Liver (tissue), 3 donors: Measurements from ENCODE around the gene FIG4.

Source experiments
- EGR1 ChIP-seq, 2 donors: IDR thresholded peaks; 2 replicates each; pipeline ENCODE4 v1.6.1; 2016 to 2018; ENCODE audit warnings: antibody characterized with exemption in 2 of 2, low read depth in 2 of 2
- FOXA1 ChIP-seq: IDR thresholded peaks from 2 replicates; pipeline ENCODE4 v1.6.1; 2016; ENCODE audit warnings: antibody characterized with exemption
- FOXA2 ChIP-seq: IDR thresholded peaks from 2 replicates; pipeline ENCODE4 v1.6.1; 2016; ENCODE audit warnings: antibody characterized with exemption
- GABPA ChIP-seq, 2 donors: IDR thresholded peaks in 1 of 2; conservative IDR thresholded peaks in 1 of 2; 2 replicates each; pipeline ENCODE4 v1.6.1; 2016; ENCODE audit warnings: antibody characterized with exemption in 2 of 2, mild to moderate bottlenecking in 1 of 2, moderate library complexity in 1 of 2
- NR2F2 ChIP-seq: IDR thresholded peaks from 2 replicates; pipeline ENCODE4 v1.6.1; 2016; ENCODE audit warnings: antibody characterized with exemption
- RAD21 ChIP-seq, 2 donors: IDR thresholded peaks; 2 replicates each; pipeline ENCODE4 v1.6.1; 2016; ENCODE audit warnings: antibody characterized with exemption in 2 of 2, mild to moderate bottlenecking in 2 of 2
- RXRA ChIP-seq, 2 donors: IDR thresholded peaks; 2 replicates each; pipeline ENCODE4 v1.6.1; 2017 to 2018; ENCODE audit warnings: antibody characterized with exemption in 2 of 2, mild to moderate bottlenecking in 1 of 2
- SP1 ChIP-seq: IDR thresholded peaks from 2 replicates; pipeline ENCODE4 v1.6.1; 2018; ENCODE audit warnings: antibody characterized with exemption, mild to moderate bottlenecking
- TAF1 ChIP-seq: conservative IDR thresholded peaks from 2 replicates; pipeline ENCODE4 v1.6.1; 2016; ENCODE audit warnings: antibody characterized with exemption, mild to moderate bottlenecking
- YY1 ChIP-seq: IDR thresholded peaks from 2 replicates; pipeline ENCODE4 v1.6.1; 2016; ENCODE audit warnings: antibody characterized with exemption, mild to moderate bottlenecking
- TF ChIP-seq, protein P1 (sequence below): IDR thresholded peaks from 2 replicates; pipeline ENCODE4 v1.6.1; 2016; ENCODE audit warnings: antibody characterized with exemption
- TF ChIP-seq, protein P2 (sequence below): IDR thresholded peaks from 2 replicates; pipeline ENCODE4 v1.6.1; 2016; ENCODE audit warnings: antibody characterized with exemption, mild to moderate bottlenecking
- TF ChIP-seq, protein P3 (sequence below): IDR thresholded peaks from 2 replicates; pipeline ENCODE4 v1.6.1; 2016; ENCODE audit warnings: antibody characterized with exemption
- TF ChIP-seq, protein P4 (sequence below): fragments of 150-350 bp; IDR thresholded peaks from 2 replicates; pipeline ENCODE4 v1.5.1; 2017; ENCODE audit warnings: improper control_type of control experiment, low read depth, low read length; ENCODE audit not compliant: missing input control
- donor health status: healthy.
- donor health status: healthy.

DNA sequence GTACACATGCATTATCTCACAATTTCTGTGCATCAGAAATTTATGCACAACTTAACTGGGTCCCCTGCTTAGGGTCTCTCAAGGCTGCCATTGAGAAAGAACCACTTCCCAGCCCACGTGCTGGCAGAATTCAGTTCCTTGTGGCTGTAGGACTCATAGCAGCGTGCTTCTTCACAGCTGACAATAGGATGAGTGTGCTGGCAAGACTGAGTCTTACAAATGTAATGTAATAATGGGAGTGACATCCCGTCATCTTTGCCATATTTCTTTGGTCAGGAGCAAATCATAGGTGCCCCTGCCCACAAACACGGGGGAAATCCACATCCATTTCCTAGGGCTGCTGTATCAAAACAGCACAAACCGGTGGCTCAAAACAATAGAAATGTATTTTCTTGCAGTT lies 77.4 kb downstream of the FIG4 start:
- TF ChIP-seq, protein P1, sequence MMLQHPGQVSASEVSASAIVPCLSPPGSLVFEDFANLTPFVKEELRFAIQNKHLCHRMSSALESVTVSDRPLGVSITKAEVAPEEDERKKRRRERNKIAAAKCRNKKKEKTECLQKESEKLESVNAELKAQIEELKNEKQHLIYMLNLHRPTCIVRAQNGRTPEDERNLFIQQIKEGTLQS: no peak
- TF ChIP-seq, protein P2, sequence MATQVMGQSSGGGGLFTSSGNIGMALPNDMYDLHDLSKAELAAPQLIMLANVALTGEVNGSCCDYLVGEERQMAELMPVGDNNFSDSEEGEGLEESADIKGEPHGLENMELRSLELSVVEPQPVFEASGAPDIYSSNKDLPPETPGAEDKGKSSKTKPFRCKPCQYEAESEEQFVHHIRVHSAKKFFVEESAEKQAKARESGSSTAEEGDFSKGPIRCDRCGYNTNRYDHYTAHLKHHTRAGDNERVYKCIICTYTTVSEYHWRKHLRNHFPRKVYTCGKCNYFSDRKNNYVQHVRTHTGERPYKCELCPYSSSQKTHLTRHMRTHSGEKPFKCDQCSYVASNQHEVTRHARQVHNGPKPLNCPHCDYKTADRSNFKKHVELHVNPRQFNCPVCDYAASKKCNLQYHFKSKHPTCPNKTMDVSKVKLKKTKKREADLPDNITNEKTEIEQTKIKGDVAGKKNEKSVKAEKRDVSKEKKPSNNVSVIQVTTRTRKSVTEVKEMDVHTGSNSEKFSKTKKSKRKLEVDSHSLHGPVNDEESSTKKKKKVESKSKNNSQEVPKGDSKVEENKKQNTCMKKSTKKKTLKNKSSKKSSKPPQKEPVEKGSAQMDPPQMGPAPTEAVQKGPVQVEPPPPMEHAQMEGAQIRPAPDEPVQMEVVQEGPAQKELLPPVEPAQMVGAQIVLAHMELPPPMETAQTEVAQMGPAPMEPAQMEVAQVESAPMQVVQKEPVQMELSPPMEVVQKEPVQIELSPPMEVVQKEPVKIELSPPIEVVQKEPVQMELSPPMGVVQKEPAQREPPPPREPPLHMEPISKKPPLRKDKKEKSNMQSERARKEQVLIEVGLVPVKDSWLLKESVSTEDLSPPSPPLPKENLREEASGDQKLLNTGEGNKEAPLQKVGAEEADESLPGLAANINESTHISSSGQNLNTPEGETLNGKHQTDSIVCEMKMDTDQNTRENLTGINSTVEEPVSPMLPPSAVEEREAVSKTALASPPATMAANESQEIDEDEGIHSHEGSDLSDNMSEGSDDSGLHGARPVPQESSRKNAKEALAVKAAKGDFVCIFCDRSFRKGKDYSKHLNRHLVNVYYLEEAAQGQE: no peak
- TF ChIP-seq, protein P3, sequence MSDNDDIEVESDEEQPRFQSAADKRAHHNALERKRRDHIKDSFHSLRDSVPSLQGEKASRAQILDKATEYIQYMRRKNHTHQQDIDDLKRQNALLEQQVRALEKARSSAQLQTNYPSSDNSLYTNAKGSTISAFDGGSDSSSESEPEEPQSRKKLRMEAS: no peak
- TF ChIP-seq, protein P4, sequence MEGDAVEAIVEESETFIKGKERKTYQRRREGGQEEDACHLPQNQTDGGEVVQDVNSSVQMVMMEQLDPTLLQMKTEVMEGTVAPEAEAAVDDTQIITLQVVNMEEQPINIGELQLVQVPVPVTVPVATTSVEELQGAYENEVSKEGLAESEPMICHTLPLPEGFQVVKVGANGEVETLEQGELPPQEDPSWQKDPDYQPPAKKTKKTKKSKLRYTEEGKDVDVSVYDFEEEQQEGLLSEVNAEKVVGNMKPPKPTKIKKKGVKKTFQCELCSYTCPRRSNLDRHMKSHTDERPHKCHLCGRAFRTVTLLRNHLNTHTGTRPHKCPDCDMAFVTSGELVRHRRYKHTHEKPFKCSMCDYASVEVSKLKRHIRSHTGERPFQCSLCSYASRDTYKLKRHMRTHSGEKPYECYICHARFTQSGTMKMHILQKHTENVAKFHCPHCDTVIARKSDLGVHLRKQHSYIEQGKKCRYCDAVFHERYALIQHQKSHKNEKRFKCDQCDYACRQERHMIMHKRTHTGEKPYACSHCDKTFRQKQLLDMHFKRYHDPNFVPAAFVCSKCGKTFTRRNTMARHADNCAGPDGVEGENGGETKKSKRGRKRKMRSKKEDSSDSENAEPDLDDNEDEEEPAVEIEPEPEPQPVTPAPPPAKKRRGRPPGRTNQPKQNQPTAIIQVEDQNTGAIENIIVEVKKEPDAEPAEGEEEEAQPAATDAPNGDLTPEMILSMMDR: no peak
- no peak for TF ChIP-seq FOXA1
- TF ChIP-seq NR2F2: no peak
- TF ChIP-seq GABPA (IDR thresholded peaks at IDR 0.05 in 1 of 2, conservative IDR thresholded peaks at IDR 0.05 in 1 of 2): no peak
- no peak for TF ChIP-seq SP1
- TF ChIP-seq YY1: no peak
- no peak for TF ChIP-seq TAF1
- TF ChIP-seq RXRA (IDR thresholded peaks at IDR 0.05): no peak
- TF ChIP-seq FOXA2: no peak
- TF ChIP-seq RAD21 (IDR thresholded peaks at IDR 0.05): no peak
- no peak for TF ChIP-seq EGR1 (IDR thresholded peaks at IDR 0.05; ENCODE audit: low read depth in 2 of 2)
